Measurements from ENCODE around the gene HSDL2.

DNA sequence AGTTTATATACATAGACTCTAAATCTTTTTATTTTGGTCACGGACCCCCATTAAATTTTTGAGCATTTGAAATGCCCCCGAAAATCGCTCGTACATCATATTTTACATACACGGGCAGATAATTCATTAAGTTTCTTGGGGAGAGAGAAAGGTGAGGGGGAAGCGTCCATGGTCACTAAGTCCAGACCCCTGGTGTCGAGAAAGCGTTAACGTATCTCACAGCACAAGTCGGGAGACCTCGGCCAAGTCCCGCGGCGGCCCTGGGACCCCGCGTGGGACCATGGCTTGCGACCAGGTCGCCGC, 47.3 kb upstream of the HSDL2 start:
- TF ChIP-seq, protein P1, sequence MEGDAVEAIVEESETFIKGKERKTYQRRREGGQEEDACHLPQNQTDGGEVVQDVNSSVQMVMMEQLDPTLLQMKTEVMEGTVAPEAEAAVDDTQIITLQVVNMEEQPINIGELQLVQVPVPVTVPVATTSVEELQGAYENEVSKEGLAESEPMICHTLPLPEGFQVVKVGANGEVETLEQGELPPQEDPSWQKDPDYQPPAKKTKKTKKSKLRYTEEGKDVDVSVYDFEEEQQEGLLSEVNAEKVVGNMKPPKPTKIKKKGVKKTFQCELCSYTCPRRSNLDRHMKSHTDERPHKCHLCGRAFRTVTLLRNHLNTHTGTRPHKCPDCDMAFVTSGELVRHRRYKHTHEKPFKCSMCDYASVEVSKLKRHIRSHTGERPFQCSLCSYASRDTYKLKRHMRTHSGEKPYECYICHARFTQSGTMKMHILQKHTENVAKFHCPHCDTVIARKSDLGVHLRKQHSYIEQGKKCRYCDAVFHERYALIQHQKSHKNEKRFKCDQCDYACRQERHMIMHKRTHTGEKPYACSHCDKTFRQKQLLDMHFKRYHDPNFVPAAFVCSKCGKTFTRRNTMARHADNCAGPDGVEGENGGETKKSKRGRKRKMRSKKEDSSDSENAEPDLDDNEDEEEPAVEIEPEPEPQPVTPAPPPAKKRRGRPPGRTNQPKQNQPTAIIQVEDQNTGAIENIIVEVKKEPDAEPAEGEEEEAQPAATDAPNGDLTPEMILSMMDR (IDR thresholded peaks at IDR 0.05): no peak
- TF ChIP-seq, protein P2, sequence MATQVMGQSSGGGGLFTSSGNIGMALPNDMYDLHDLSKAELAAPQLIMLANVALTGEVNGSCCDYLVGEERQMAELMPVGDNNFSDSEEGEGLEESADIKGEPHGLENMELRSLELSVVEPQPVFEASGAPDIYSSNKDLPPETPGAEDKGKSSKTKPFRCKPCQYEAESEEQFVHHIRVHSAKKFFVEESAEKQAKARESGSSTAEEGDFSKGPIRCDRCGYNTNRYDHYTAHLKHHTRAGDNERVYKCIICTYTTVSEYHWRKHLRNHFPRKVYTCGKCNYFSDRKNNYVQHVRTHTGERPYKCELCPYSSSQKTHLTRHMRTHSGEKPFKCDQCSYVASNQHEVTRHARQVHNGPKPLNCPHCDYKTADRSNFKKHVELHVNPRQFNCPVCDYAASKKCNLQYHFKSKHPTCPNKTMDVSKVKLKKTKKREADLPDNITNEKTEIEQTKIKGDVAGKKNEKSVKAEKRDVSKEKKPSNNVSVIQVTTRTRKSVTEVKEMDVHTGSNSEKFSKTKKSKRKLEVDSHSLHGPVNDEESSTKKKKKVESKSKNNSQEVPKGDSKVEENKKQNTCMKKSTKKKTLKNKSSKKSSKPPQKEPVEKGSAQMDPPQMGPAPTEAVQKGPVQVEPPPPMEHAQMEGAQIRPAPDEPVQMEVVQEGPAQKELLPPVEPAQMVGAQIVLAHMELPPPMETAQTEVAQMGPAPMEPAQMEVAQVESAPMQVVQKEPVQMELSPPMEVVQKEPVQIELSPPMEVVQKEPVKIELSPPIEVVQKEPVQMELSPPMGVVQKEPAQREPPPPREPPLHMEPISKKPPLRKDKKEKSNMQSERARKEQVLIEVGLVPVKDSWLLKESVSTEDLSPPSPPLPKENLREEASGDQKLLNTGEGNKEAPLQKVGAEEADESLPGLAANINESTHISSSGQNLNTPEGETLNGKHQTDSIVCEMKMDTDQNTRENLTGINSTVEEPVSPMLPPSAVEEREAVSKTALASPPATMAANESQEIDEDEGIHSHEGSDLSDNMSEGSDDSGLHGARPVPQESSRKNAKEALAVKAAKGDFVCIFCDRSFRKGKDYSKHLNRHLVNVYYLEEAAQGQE (IDR thresholded peaks at IDR 0.05; ENCODE audit: insufficient read depth in 1 of 2, low read depth in 2 of 2, low read length in 1 of 2): no peak
- no peak for TF ChIP-seq POLR2AphosphoS5 (IDR thresholded peaks at IDR 0.05; ENCODE audit: low read depth, low read length)
- TF ChIP-seq TCF7L2 (IDR thresholded peaks at IDR 0.05; ENCODE audit: low read depth, low read length): no peak
- no peak for TF ChIP-seq SIN3A (IDR thresholded peaks at IDR 0.05; ENCODE audit: borderline replicate concordance, insufficient read depth, low read depth, low read length)
